Hepatocyte (in vitro differentiated cells): ENCODE measurements around the gene CDK14.

ENCODE experiments used
- EZH2 ChIP-seq: fragments of 200-600 bp; sonication (generic); IDR thresholded peaks from 2 replicates; pipeline ENCODE4 v1.6.1; 2016; ENCODE audit warnings: antibody characterized with exemption, mild to moderate bottlenecking, borderline replicate concordance
- EZH2phosphoT487 ChIP-seq: fragments of 200-600 bp; sonication (generic); IDR thresholded peaks from one replicate; pipeline ENCODE4 v1.6.1; 2018; ENCODE audit warnings: antibody characterized with exemption, mild to moderate bottlenecking, low read depth, moderate library complexity; ENCODE audit not compliant: unreplicated experiment, severe bottlenecking
- TF ChIP-seq, protein P1 (sequence below): fragments of 200-600 bp; sonication (generic); IDR thresholded peaks from 2 replicates; pipeline ENCODE4 v1.5.1; 2016; ENCODE audit warnings: antibody characterized with exemption, mild to moderate bottlenecking; ENCODE audit not compliant: poor library complexity

GRCh38 chr7:90680484-90680883 is 84.4 kb downstream of the CDK14 start:
- TF ChIP-seq, protein P1, sequence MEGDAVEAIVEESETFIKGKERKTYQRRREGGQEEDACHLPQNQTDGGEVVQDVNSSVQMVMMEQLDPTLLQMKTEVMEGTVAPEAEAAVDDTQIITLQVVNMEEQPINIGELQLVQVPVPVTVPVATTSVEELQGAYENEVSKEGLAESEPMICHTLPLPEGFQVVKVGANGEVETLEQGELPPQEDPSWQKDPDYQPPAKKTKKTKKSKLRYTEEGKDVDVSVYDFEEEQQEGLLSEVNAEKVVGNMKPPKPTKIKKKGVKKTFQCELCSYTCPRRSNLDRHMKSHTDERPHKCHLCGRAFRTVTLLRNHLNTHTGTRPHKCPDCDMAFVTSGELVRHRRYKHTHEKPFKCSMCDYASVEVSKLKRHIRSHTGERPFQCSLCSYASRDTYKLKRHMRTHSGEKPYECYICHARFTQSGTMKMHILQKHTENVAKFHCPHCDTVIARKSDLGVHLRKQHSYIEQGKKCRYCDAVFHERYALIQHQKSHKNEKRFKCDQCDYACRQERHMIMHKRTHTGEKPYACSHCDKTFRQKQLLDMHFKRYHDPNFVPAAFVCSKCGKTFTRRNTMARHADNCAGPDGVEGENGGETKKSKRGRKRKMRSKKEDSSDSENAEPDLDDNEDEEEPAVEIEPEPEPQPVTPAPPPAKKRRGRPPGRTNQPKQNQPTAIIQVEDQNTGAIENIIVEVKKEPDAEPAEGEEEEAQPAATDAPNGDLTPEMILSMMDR = no peak
- TF ChIP-seq EZH2 (no peak), EZH2phosphoT487 (no peak)
